ENCODE data around the gene PLA2G7. TPM values are rescaled to one million over a fixed set of nuclear protein-coding genes. Genes with fewer than 3 reads are reported as not detected.
"Not testable (repeated sequence)": the region's sequence is repeated elsewhere in the genome, so short reads cannot be mapped to it uniquely, and the experiment has no call there.

Gene PLA2G7
- total RNA-seq, 1 experiment from 2014 or later = not detected

GRCh38 chr6:46764961-46765360 lies 29.8 kb upstream of the PLA2G7 start:
- H3K27ac ChIP-seq (ENCODE audit: low read depth, low read length, poor library complexity, severe bottlenecking) = no peak overlapping the region
- no peak for DNase-seq (ENCODE audit: low spot score)
- H3K4me3 ChIP-seq (ENCODE audit: low read depth, low read length, poor library complexity, severe bottlenecking) = no peak overlapping the region
- ChIA-PET CTCF (no interaction called here), POLR2A (ENCODE audit: low non-redundant PET) (no interaction called here)
- intact Hi-C loops (cut with micrococcal nuclease; ENCODE audit: unreplicated experiment) = no loop called here
- H3K4me1 ChIP-seq (ENCODE audit: insufficient read depth, low read length, poor library complexity, severe bottlenecking) = no peaks in the 10 kb centered on the region
- no peak for TF ChIP-seq EZH2 (IDR thresholded peaks at IDR 0.05; ENCODE audit: borderline replicate concordance, low read depth, low read length, poor library complexity, severe bottlenecking)
- no peak for TF ChIP-seq CTCF (conservative IDR thresholded peaks at IDR 0.05; ENCODE audit: low read depth, low read length)
- H3K27me3 ChIP-seq (replicated peaks; ENCODE audit: insufficient read depth, low read depth, low read length, poor library complexity) = no peaks in the 10 kb centered on the region
- BruUV-seq (replicated peaks) = no TSS peak
- H3K9me3 ChIP-seq (ENCODE audit: low read depth, low read length, poor library complexity, severe bottlenecking) = no peaks in the 10 kb centered on the region
- H3K36me3 ChIP-seq (ENCODE audit: insufficient read depth, low read length, poor library complexity, severe bottlenecking) = no peaks in the 10 kb centered on the region

GRCh38 chr6:46764280-46764679 lies 29.1 kb upstream of the PLA2G7 start:
- CTCF ChIA-PET; POLR2A ChIA-PET (ENCODE audit: low non-redundant PET); H3K27ac ChIP-seq (ENCODE audit: low read depth, low read length, poor library complexity, severe bottlenecking); BruUV-seq (replicated peaks); intact Hi-C loops (cut with micrococcal nuclease; ENCODE audit: unreplicated experiment); H3K36me3 ChIP-seq (ENCODE audit: insufficient read depth, low read length, poor library complexity, severe bottlenecking); H3K9me3 ChIP-seq (ENCODE audit: low read depth, low read length, poor library complexity, severe bottlenecking); DNase-seq (ENCODE audit: low spot score); H3K4me1 ChIP-seq (ENCODE audit: insufficient read depth, low read length, poor library complexity, severe bottlenecking); H3K4me3 ChIP-seq (ENCODE audit: low read depth, low read length, poor library complexity, severe bottlenecking); H3K27me3 ChIP-seq (replicated peaks; ENCODE audit: insufficient read depth, low read depth, low read length, poor library complexity): not testable (repeated sequence)

GRCh38 chr6:46763466-46763865 lies 28.3 kb upstream of the PLA2G7 start:
- Histone ChIP-seq H3K4me1 (ENCODE audit: insufficient read depth, low read length, poor library complexity, severe bottlenecking) (no peaks in the 10 kb centered on the region), H3K36me3 (ENCODE audit: insufficient read depth, low read length, poor library complexity, severe bottlenecking) (no peaks in the 10 kb centered on the region), H3K9me3 (ENCODE audit: low read depth, low read length, poor library complexity, severe bottlenecking) (no peaks in the 10 kb centered on the region), H3K4me3 (ENCODE audit: low read depth, low read length, poor library complexity, severe bottlenecking) (no peak overlapping the region), H3K27me3 (replicated peaks; ENCODE audit: insufficient read depth, low read depth, low read length, poor library complexity) (no peaks in the 10 kb centered on the region), H3K27ac (ENCODE audit: low read depth, low read length, poor library complexity, severe bottlenecking) (no peak overlapping the region)
- ChIA-PET POLR2A (ENCODE audit: low non-redundant PET) (no interaction called here), CTCF (no interaction called here)
- no TSS peak for BruUV-seq (replicated peaks)
- DNase-seq (ENCODE audit: low spot score) = no peak
- intact Hi-C loops (cut with micrococcal nuclease; ENCODE audit: unreplicated experiment) = no loop called here
- TF ChIP-seq EZH2 (IDR thresholded peaks at IDR 0.05; ENCODE audit: borderline replicate concordance, low read depth, low read length, poor library complexity, severe bottlenecking) = no peak
- TF ChIP-seq CTCF (conservative IDR thresholded peaks at IDR 0.05; ENCODE audit: low read depth, low read length) = no peak

- DNase-seq (ENCODE audit: low spot score) = no peak
- no peaks in the 10 kb centered on the region for H3K4me1 ChIP-seq (ENCODE audit: insufficient read depth, low read length, poor library complexity, severe bottlenecking)
- no TSS peak for BruUV-seq (replicated peaks)
- ChIA-PET POLR2A (ENCODE audit: low non-redundant PET) (no interaction called here), CTCF (no interaction called here)
- TF ChIP-seq EZH2 (IDR thresholded peaks at IDR 0.05; ENCODE audit: borderline replicate concordance, low read depth, low read length, poor library complexity, severe bottlenecking) (no peak), CTCF (conservative IDR thresholded peaks at IDR 0.05; ENCODE audit: low read depth, low read length) (no peak)
- intact Hi-C loops (cut with micrococcal nuclease; ENCODE audit: unreplicated experiment) = no loop called here
- H3K9me3 ChIP-seq (ENCODE audit: low read depth, low read length, poor library complexity, severe bottlenecking) = no peaks in the 10 kb centered on the region
- no peak overlapping the region for H3K4me3 ChIP-seq (ENCODE audit: low read depth, low read length, poor library complexity, severe bottlenecking)
- H3K36me3 ChIP-seq (ENCODE audit: insufficient read depth, low read length, poor library complexity, severe bottlenecking) = no peaks in the 10 kb centered on the region
- H3K27ac ChIP-seq (ENCODE audit: low read depth, low read length, poor library complexity, severe bottlenecking) = no peak overlapping the region
- H3K27me3 ChIP-seq (replicated peaks; ENCODE audit: insufficient read depth, low read depth, low read length, poor library complexity) = no peaks in the 10 kb centered on the region
Measured at GRCh38 chr6:46760925-46761324, 25.8 kb upstream of the PLA2G7 start.

Measured in A673 (cell line).